IMR-90 (cell line): Measurements from ENCODE around the gene CD300LB. TPM values are rescaled to one million over a fixed set of nuclear protein-coding genes. Genes with fewer than 3 reads are reported as not detected.

Experiments
- ATAC-seq: fragments of 200-7000 bp; cut with Tn5 transposase; 2 replicates; pipeline ENCODE4 v1.9.1; 2020; ENCODE audit warnings: low read depth, mild to moderate bottlenecking, moderate library complexity
- BruUV-seq: library from RNA; stranded (reverse); fragments of 400-500 nt; replicated peaks from 2 replicates; lab custom pipeline; 2021; lab: Mats Ljungman, UMichigan
- CTCF ChIA-PET: fragments of 300-600 bp; formaldehyde crosslinking; extraction: SDS; loops from one replicate; lab custom pipeline; 2021; ENCODE audit warnings: antibody characterized with exemption; lab: Yijun Ruan, JAX
- POLR2A ChIA-PET: fragments of 300-600 bp; sonication (Branson Sonifier 250); formaldehyde crosslinking; loops from one replicate; lab custom pipeline; 2022; ENCODE audit warnings: antibody characterized with exemption; ENCODE audit not compliant: unreplicated experiment; lab: Charles Lee
- DNase-seq: peaks from one replicate; pipeline ENCODE4 v3.0.0; 2013
- H2AFZ ChIP-seq: replicated peaks from 2 replicates; pipeline ENCODE3; 2013; ENCODE audit warnings: low read length, mild to moderate bottlenecking; ENCODE audit not compliant: poor library complexity
- H2AK5ac ChIP-seq: 2 replicates; pipeline ENCODE4 v1.6.1; 2013; ENCODE audit warnings: low read depth, low read length, inconsistent platforms
- H2AK9ac ChIP-seq: replicated peaks from 2 replicates; pipeline ENCODE3; 2013; ENCODE audit warnings: mild to moderate bottlenecking, low read depth, low read length, moderate library complexity; ENCODE audit not compliant: poor library complexity
- H2BK120ac ChIP-seq: 2 replicates; pipeline ENCODE4 v1.6.1; 2013; ENCODE audit warnings: low read depth, low read length, inconsistent platforms
- H2BK15ac ChIP-seq: 3 replicates; pipeline ENCODE4 v1.6.1; 2013; ENCODE audit warnings: low read depth, low read length, inconsistent platforms
- H2BK20ac ChIP-seq: 2 replicates; pipeline ENCODE4 v1.6.1; 2013; ENCODE audit warnings: low read depth, mild to moderate bottlenecking, inconsistent platforms, low read length, moderate library complexity
- H2BK5ac ChIP-seq: 2 replicates; pipeline ENCODE4 v1.6.1; 2013; ENCODE audit warnings: mild to moderate bottlenecking, low read depth, low read length, inconsistent platforms; ENCODE audit not compliant: poor library complexity, severe bottlenecking
- H3K14ac ChIP-seq: replicated peaks from 2 replicates; pipeline ENCODE4 v1.6.1; 2013; ENCODE audit warnings: low read depth, low read length, inconsistent platforms
- H3K18ac ChIP-seq: 2 replicates; pipeline ENCODE4 v1.6.1; 2013; ENCODE audit warnings: low read depth, low read length, control low read depth
- H3K23ac ChIP-seq: 2 replicates; pipeline ENCODE4 v1.6.1; 2013; ENCODE audit warnings: low read depth, low read length, inconsistent platforms
- H3K27ac ChIP-seq: 2 replicates; pipeline ENCODE4 v1.5.1; 2013; ENCODE audit warnings: mild to moderate bottlenecking, control low read depth, low read length; ENCODE audit not compliant: insufficient read depth
- H3K27me3 ChIP-seq: 2 replicates; pipeline ENCODE4 v1.6.1; 2013; ENCODE audit warnings: low read length; ENCODE audit not compliant: control insufficient read depth, insufficient read depth
- H3K36me3 ChIP-seq: 2 replicates; pipeline ENCODE4 v1.6.1; 2013; ENCODE audit warnings: low read length, mixed read lengths; ENCODE audit not compliant: control insufficient read depth, insufficient read depth
- H3K4ac ChIP-seq: 2 replicates; pipeline ENCODE4 v1.6.1; 2013; ENCODE audit warnings: low read depth, low read length, inconsistent platforms
- H3K4me1 ChIP-seq: 2 replicates; pipeline ENCODE4 v1.6.1; 2013; ENCODE audit warnings: low read length, mixed read lengths; ENCODE audit not compliant: control insufficient read depth, insufficient read depth
- H3K4me2 ChIP-seq: 2 replicates; pipeline ENCODE4 v1.6.1; 2013; ENCODE audit warnings: low read depth, mild to moderate bottlenecking, control low read depth, low read length, moderate library complexity
- H3K4me3 ChIP-seq: 2 replicates; pipeline ENCODE4 v1.5.1; 2013; ENCODE audit warnings: low read depth, mild to moderate bottlenecking, control low read depth, low read length, moderate library complexity; ENCODE audit not compliant: insufficient read depth
- H3K56ac ChIP-seq: 2 replicates; pipeline ENCODE4 v1.6.1; 2013; ENCODE audit warnings: low read length, inconsistent platforms; ENCODE audit not compliant: insufficient read depth; ENCODE audit errors: extremely low read depth
- H3K79me1 ChIP-seq, 2 experiments: 2 replicates each; pipeline ENCODE4 v1.6.1; 2013; ENCODE audit warnings: low read length in 2 of 2, inconsistent platforms in 1 of 2, low read depth in 1 of 2
- H3K9ac ChIP-seq: 2 replicates; pipeline ENCODE4 v1.6.1; 2013; ENCODE audit warnings: low read depth, low read length, control low read depth
- H3K9me1 ChIP-seq: 2 replicates; pipeline ENCODE4 v1.6.1; 2013; ENCODE audit warnings: low read length, inconsistent platforms; ENCODE audit not compliant: insufficient read depth
- H3K9me3 ChIP-seq: 2 replicates; pipeline ENCODE4 v1.6.1; 2013; ENCODE audit warnings: low read length; ENCODE audit not compliant: control insufficient read depth, insufficient read depth
- H4K20me1 ChIP-seq: 2 replicates; pipeline ENCODE4 v1.6.1; 2013; ENCODE audit warnings: low read length, inconsistent platforms; ENCODE audit not compliant: insufficient read depth
- H4K5ac ChIP-seq: 2 replicates; pipeline ENCODE4 v1.6.1; 2013; ENCODE audit warnings: mild to moderate bottlenecking, low read depth, low read length, control low read depth
- H4K8ac ChIP-seq, 2 experiments: 2 replicates each; pipeline ENCODE4 v1.6.1; 2013; ENCODE audit warnings: low read depth in 2 of 2, low read length in 2 of 2, control low read depth in 1 of 2, inconsistent platforms in 1 of 2
- H4K91ac ChIP-seq: 2 replicates; pipeline ENCODE4 v1.6.1; 2013; ENCODE audit warnings: low read depth, low read length, inconsistent platforms; ENCODE audit not compliant: insufficient read depth
- CEBPB ChIP-seq: IDR thresholded peaks from 2 replicates; pipeline ENCODE4 v1.6.1; 2012; ENCODE audit warnings: low read depth, low read length, improper control_type of control experiment
- FOS ChIP-seq: fragments of 150-350 bp; IDR thresholded peaks from 2 replicates; pipeline ENCODE4 v1.6.1; 2016; ENCODE audit warnings: low read depth, low read length
- MAFK ChIP-seq: IDR thresholded peaks from 2 replicates; pipeline ENCODE4 v1.6.1; 2012; ENCODE audit warnings: low read depth, low read length, improper control_type of control experiment
- MAZ ChIP-seq: IDR thresholded peaks from 2 replicates; pipeline ENCODE4 v1.6.1; 2012; ENCODE audit warnings: low read depth, mild to moderate bottlenecking, low read length, improper control_type of control experiment, moderate library complexity, borderline replicate concordance
- MXI1 ChIP-seq: IDR thresholded peaks from 2 replicates; pipeline ENCODE4 v1.6.1; 2012; ENCODE audit warnings: low read depth, mild to moderate bottlenecking, low read length, moderate library complexity, borderline replicate concordance
- POLR2A ChIP-seq: IDR thresholded peaks from 2 replicates; pipeline ENCODE4 v1.6.1; 2012; ENCODE audit warnings: mild to moderate bottlenecking, low read depth, low read length
- RCOR1 ChIP-seq: IDR thresholded peaks from 2 replicates; pipeline ENCODE4 v1.6.1; 2012; ENCODE audit warnings: mild to moderate bottlenecking, low read length, improper control_type of control experiment; ENCODE audit not compliant: insufficient replicate concordance
- RFX5 ChIP-seq: IDR thresholded peaks from 2 replicates; pipeline ENCODE4 v1.8.0; 2012; ENCODE audit warnings: low read depth, mild to moderate bottlenecking, low read length, moderate library complexity
- SMC3 ChIP-seq: fragments of 150-350 bp; IDR thresholded peaks from 2 replicates; pipeline ENCODE4 v1.6.1; 2016; ENCODE audit warnings: low read depth, mild to moderate bottlenecking, antibody characterized with exemption, low read length, moderate library complexity
- WGBS, 2 experiments: methylation state at CpG; one replicate each; pipeline versions ENCODE4 v1.1.5 to v1.1.7; 2013; ENCODE audit warnings: missing lambda C conversion rate in 2 of 2; ENCODE audit not compliant: insufficient read length in 1 of 2; ENCODE audit errors: extremely low coverage in 2 of 2; 5-methylcytosine and 5-hydroxymethylcytosine counted together
- dilution Hi-C: fragments of 300-500 bp; cut with HindIII; formaldehyde crosslinking; loops from one replicate; pipeline ENCODE4 v1.14.3; 2018; ENCODE audit warnings: low sequenced_read_pairs; ENCODE audit not compliant: unreplicated experiment
- in situ Hi-C: fragments of 300-500 bp; cut with MboI; formaldehyde crosslinking; loops from 3 replicates; pipeline ENCODE4 v1.14.3; 2019; ENCODE audit warnings: low sequenced_read_pairs, inconsistent platforms, mixed read lengths
- intact Hi-C: fragments of 100-400 bp; cut with micrococcal nuclease; formaldehyde crosslinking; loops from 2 replicates; pipeline ENCODE4 v1.10.0; 2022
- polyA plus RNA-seq, 3 experiments: library from polyadenylated mRNA; depleted of rRNA; stranded (reverse); fragments of >200 nt; gene quantifications; 2 replicates each; pipeline ENCODE4 v1.2.3, GENCODE V29; 2012; ENCODE audit warnings: low replicate concordance in 1 of 3
- total RNA-seq: library from RNA; depleted of rRNA; stranded (reverse); fragments of >200 nt; gene quantifications from 2 replicates; pipeline ENCODE4 v1.2.3, GENCODE V29; 2012
- TF ChIP-seq, protein P1 (sequence below): conservative IDR thresholded peaks from 2 replicates; pipeline ENCODE4 v1.5.1; 2012; ENCODE audit warnings: mild to moderate bottlenecking, low read depth, low read length, improper control_type of control experiment

Gene CD300LB
- total and polyA plus RNA-seq, 2 of the 4 experiments (the other 2 are of a cell fraction) = not detected

DNA sequence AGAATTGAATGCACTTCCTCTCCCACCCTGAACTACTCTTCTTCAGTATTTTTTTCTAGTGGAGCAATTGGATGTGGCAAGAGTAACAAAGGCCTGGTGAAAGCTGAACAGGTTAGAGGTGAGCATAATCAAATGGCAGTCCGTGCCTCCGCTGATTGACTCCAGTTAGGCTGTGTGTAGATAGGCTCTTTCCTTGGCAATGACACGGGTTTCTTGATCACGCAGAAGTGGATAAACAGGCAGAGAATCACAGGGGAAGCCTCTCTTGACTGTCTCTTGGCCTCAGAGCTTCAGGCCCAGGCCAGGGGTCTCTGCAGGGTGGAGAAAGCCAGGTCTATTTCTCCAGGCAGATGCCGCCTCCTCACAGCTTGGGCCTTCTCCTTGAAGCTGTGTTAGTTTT is 4.2 kb downstream of the CD300LB start:
- Histone ChIP-seq H3K14ac (no peak overlapping the region), H3K9me1 (no peaks in the 10 kb centered on the region), H3K4ac (no peak overlapping the region), H2AK9ac (no peak overlapping the region), H2BK120ac (no peak overlapping the region), H3K4me2 (no peak overlapping the region), H2BK20ac (no peak overlapping the region), H2BK15ac (no peak overlapping the region), H2AFZ (no peak overlapping the region), H3K27me3 (no peaks in the 10 kb centered on the region), H3K4me3 (no peak overlapping the region), H3K36me3 (no peaks in the 10 kb centered on the region), H4K8ac (no peak overlapping the region), H3K79me1 (no peaks in the 10 kb centered on the region), H2BK5ac (no peak overlapping the region), H2AK5ac (no peak overlapping the region), H3K4me1 (no peaks in the 10 kb centered on the region), H3K9ac (no peak overlapping the region), H3K27ac (no peak overlapping the region), H3K56ac (no peak overlapping the region), H3K23ac (no peak overlapping the region), H3K9me3 (peaks cover 47% of the 10 kb centered on the region), H4K5ac (no peak overlapping the region), H3K18ac (no peak overlapping the region), H4K20me1 (no peaks in the 10 kb centered on the region), H4K91ac (no peak overlapping the region)
- CTCF ChIA-PET = no interaction called here
- intact Hi-C loops (no loop called here), dilution Hi-C loops (no loop called here), in situ Hi-C loops (no loop called here)
- no TSS peak for BruUV-seq
- TF ChIP-seq, protein P1, sequence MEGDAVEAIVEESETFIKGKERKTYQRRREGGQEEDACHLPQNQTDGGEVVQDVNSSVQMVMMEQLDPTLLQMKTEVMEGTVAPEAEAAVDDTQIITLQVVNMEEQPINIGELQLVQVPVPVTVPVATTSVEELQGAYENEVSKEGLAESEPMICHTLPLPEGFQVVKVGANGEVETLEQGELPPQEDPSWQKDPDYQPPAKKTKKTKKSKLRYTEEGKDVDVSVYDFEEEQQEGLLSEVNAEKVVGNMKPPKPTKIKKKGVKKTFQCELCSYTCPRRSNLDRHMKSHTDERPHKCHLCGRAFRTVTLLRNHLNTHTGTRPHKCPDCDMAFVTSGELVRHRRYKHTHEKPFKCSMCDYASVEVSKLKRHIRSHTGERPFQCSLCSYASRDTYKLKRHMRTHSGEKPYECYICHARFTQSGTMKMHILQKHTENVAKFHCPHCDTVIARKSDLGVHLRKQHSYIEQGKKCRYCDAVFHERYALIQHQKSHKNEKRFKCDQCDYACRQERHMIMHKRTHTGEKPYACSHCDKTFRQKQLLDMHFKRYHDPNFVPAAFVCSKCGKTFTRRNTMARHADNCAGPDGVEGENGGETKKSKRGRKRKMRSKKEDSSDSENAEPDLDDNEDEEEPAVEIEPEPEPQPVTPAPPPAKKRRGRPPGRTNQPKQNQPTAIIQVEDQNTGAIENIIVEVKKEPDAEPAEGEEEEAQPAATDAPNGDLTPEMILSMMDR = no peak
- TF ChIP-seq POLR2A (no peak), RCOR1 (no peak), MAZ (no peak), CEBPB (no peak), MAFK (no peak), MXI1 (no peak), SMC3 (no peak), FOS (no peak), RFX5 (no peak)
- WGBS, 2 experiments = 63% methylated on average over 4 of the region's 5 CpGs; no CpG with 5 or more reads in 1 of the 2 experiments
- ATAC-seq (no peak), DNase-seq (no peak)
- POLR2A ChIA-PET = no interaction called here
